H9 (cell line): ENCODE data around the gene SH2D6. TPM values are rescaled to one million over a fixed set of nuclear protein-coding genes. Genes with fewer than 3 reads are reported as not detected.

Experiments used
- DNase-seq: peaks from one replicate; pipeline ENCODE4 v3.0.0-alpha.2; 2017
- H2AFZ ChIP-seq: one replicate; pipeline ENCODE4 v1.6.1; 2013; ENCODE audit warnings: mild to moderate bottlenecking, low read length, control low read depth, moderate library complexity
- H2AK5ac ChIP-seq: 2 replicates; pipeline ENCODE4 v1.6.1; 2013; ENCODE audit warnings: low read length, control low read depth, mixed read lengths; ENCODE audit not compliant: insufficient read length
- H2BK120ac ChIP-seq: one replicate; pipeline ENCODE4 v1.6.1; 2013; ENCODE audit warnings: low read depth, mild to moderate bottlenecking, low read length, control low read depth, inconsistent platforms; ENCODE audit not compliant: poor library complexity, severe bottlenecking
- H2BK12ac ChIP-seq: 2 replicates; pipeline ENCODE4 v1.6.1; 2013; ENCODE audit warnings: low read length, control low read depth, mixed read lengths, low read depth; ENCODE audit not compliant: insufficient read length
- H2BK15ac ChIP-seq: 2 replicates; pipeline ENCODE4 v1.6.1; 2013; ENCODE audit warnings: low read depth, low read length, control low read depth
- H2BK20ac ChIP-seq: one replicate; pipeline ENCODE4 v1.6.1; 2013; ENCODE audit warnings: low read depth, mild to moderate bottlenecking, low read length, control low read depth, inconsistent platforms; ENCODE audit not compliant: poor library complexity, severe bottlenecking
- H2BK5ac ChIP-seq: 2 replicates; pipeline ENCODE4 v1.6.1; 2013; ENCODE audit warnings: low read length, control low read depth, mixed read lengths; ENCODE audit not compliant: insufficient read length
- H3K14ac ChIP-seq: 2 replicates; pipeline ENCODE4 v1.6.1; 2013; ENCODE audit warnings: low read length, control low read depth; ENCODE audit not compliant: insufficient read depth
- H3K18ac ChIP-seq: 2 replicates; pipeline ENCODE4 v1.6.1; 2013; ENCODE audit warnings: low read depth, mild to moderate bottlenecking, mixed read lengths, low read length, control low read depth; ENCODE audit not compliant: insufficient read length
- H3K23ac ChIP-seq: 2 replicates; pipeline ENCODE4 v1.6.1; 2013; ENCODE audit warnings: low read length, control low read depth, mixed read lengths, low read depth; ENCODE audit not compliant: insufficient read length
- H3K23me2 ChIP-seq: 2 replicates; pipeline ENCODE4 v1.6.1; 2013; ENCODE audit warnings: low read depth, mild to moderate bottlenecking, mixed read lengths, low read length, control low read depth; ENCODE audit not compliant: insufficient read length, poor library complexity, severe bottlenecking
- H3K27ac ChIP-seq: 2 replicates; pipeline ENCODE4 v1.5.1; 2013; ENCODE audit warnings: low read length, control low read depth, mixed read lengths, low read depth; ENCODE audit not compliant: insufficient read length
- H3K27me3 ChIP-seq: 2 replicates; pipeline ENCODE4 v1.6.1; 2013; ENCODE audit warnings: low read length, control low read depth, inconsistent platforms; ENCODE audit not compliant: insufficient read depth
- H3K4ac ChIP-seq: 2 replicates; pipeline ENCODE4 v1.6.1; 2013; ENCODE audit warnings: low read depth, mild to moderate bottlenecking, control low read depth, inconsistent platforms, low read length, moderate library complexity
- H3K4me1 ChIP-seq: 2 replicates; pipeline ENCODE4 v1.6.1; 2013; ENCODE audit warnings: low read length, control low read depth, inconsistent platforms; ENCODE audit not compliant: insufficient read depth
- H3K4me2 ChIP-seq: 2 replicates; pipeline ENCODE4 v1.6.1; 2013; ENCODE audit warnings: low read length, control low read depth, mixed read lengths; ENCODE audit not compliant: insufficient read length, insufficient read depth
- H3K56ac ChIP-seq: 2 replicates; pipeline ENCODE4 v1.6.1; 2013; ENCODE audit warnings: low read depth, mild to moderate bottlenecking, mixed read lengths, low read length, control low read depth; ENCODE audit not compliant: insufficient read length
- H3K79me1 ChIP-seq: 2 replicates; pipeline ENCODE4 v1.6.1; 2013; ENCODE audit warnings: low read depth, mild to moderate bottlenecking, moderate library complexity, low read length, control low read depth, inconsistent platforms; ENCODE audit not compliant: insufficient read depth, poor library complexity, severe bottlenecking
- H3K79me2 ChIP-seq: 2 replicates; pipeline ENCODE4 v1.6.1; 2013; ENCODE audit warnings: low read length, control low read depth, inconsistent platforms; ENCODE audit not compliant: insufficient read depth
- H3K9ac ChIP-seq: 2 replicates; pipeline ENCODE4 v1.6.1; 2013; ENCODE audit warnings: low read length, control low read depth, mixed read lengths; ENCODE audit not compliant: insufficient read length; ENCODE audit errors: extremely low read depth
- H3K9me3 ChIP-seq: one replicate; pipeline ENCODE4 v1.6.1; 2013; ENCODE audit warnings: low read depth, low read length, inconsistent platforms; ENCODE audit not compliant: control insufficient read depth
- H3T11ph ChIP-seq: one replicate; pipeline ENCODE4 v1.6.1; 2013; ENCODE audit warnings: mild to moderate bottlenecking, low read length, control low read depth, inconsistent platforms
- H4K20me1 ChIP-seq: one replicate; pipeline ENCODE4 v1.6.1; 2013; ENCODE audit not compliant: control insufficient read depth, insufficient read length, insufficient read depth
- H4K5ac ChIP-seq: 2 replicates; pipeline ENCODE4 v1.6.1; 2013; ENCODE audit warnings: low read depth, mild to moderate bottlenecking, mixed read lengths, low read length, control low read depth; ENCODE audit not compliant: insufficient read length
- H4K8ac ChIP-seq: replicated peaks from 2 replicates; pipeline ENCODE4 v1.6.1; 2013; ENCODE audit warnings: low read length, control low read depth, mixed read lengths, low read depth; ENCODE audit not compliant: insufficient read length
- H4K91ac ChIP-seq: 2 replicates; pipeline ENCODE4 v1.6.1; 2013; ENCODE audit warnings: low read depth, mild to moderate bottlenecking, moderate library complexity, mixed read lengths, low read length, control low read depth; ENCODE audit not compliant: insufficient read length
- H3K27ac Mint-ChIP-seq, 3 experiments: 2 replicates in 2 of 3; 3 replicates in 1 of 3; pipeline ENCODE4 v1.8.0; 2020 to 2021; ENCODE audit warnings: mixed read lengths in 3 of 3, mild to moderate bottlenecking in 1 of 3, moderate library complexity in 1 of 3
- H3K27me3 Mint-ChIP-seq: 2 replicates; pipeline ENCODE4 v1.8.0; 2021; ENCODE audit warnings: low read depth, mild to moderate bottlenecking, moderate library complexity, mixed read lengths
- H3K36me3 Mint-ChIP-seq, 3 experiments: 2 replicates in 2 of 3; 3 replicates in 1 of 3; pipeline ENCODE4 v1.8.0; 2020 to 2021; ENCODE audit warnings: low read depth in 3 of 3, mixed read lengths in 3 of 3; ENCODE audit not compliant: insufficient read depth in 1 of 3
- H3K4me1 Mint-ChIP-seq, 2 experiments: 2 replicates each; pipeline ENCODE4 v1.8.0; 2020; ENCODE audit warnings: mixed read lengths in 2 of 2
- H3K4me3 Mint-ChIP-seq, 2 experiments: 2 replicates in 1 of 2; 3 replicates in 1 of 2; pipeline ENCODE4 v1.8.0; 2020 to 2021; ENCODE audit warnings: mild to moderate bottlenecking in 2 of 2, mixed read lengths in 2 of 2, moderate library complexity in 1 of 2
- H3K9me3 Mint-ChIP-seq, 2 experiments: 2 replicates in 1 of 2; 3 replicates in 1 of 2; pipeline ENCODE4 v1.8.0; 2020; ENCODE audit warnings: mild to moderate bottlenecking in 2 of 2, mixed read lengths in 2 of 2, moderate library complexity in 1 of 2
- WGBS: extraction: QIAGEN DNeasy Blood & Tissue Kit; methylation state at CpG from one replicate; pipeline ENCODE4 v1.1.7; 2013; ENCODE audit warnings: missing lambda C conversion rate, low lambda C conversion rate, mixed read lengths; ENCODE audit not compliant: insufficient read length; ENCODE audit errors: extremely low coverage; 5-methylcytosine and 5-hydroxymethylcytosine counted together
- total RNA-seq: library from RNA; stranded (reverse); gene quantifications from 2 replicates; pipeline ENCODE4 v1.2.1, GENCODE V29; 2021
- TF ChIP-seq, protein P1 (sequence below): fragments of 200-600 bp; sonication (generic); conservative IDR thresholded peaks from 3 replicates; pipeline ENCODE4 v1.8.0; 2021; ENCODE audit warnings: antibody characterized with exemption, mild to moderate bottlenecking

Gene SH2D6
- total RNA-seq, 1 experiment from 2014 or later: 0.61 TPM

DNA sequence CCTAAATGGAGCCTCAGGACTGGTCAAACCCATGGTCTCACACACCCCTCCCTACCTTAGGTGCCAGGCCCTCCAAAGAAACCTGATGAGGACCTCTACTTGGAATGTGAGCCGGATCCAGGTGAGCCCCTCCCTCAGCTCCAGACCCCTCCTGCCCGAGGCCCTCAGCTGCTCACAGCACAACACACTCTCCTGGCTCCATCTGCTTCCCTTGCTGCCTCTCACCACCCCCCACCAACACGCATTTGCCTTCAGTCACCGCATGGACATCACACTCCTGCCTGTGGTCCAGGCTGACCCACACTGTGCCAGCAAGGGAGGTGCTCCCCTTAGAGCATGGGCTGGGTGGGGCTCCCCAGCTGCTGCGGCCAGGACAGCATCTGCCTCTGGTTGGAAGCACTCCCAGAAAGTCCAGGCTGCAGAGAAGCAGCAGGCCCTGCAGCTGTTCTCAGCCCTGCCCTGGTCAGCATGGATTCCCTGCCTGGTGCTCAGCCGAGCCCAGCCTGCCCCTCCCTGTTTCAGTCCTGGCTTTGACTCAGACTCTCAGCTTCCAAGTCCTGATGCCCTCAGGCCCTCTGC lies 15.1 kb downstream of the SH2D6 start:
- H3K36me3 Mint-ChIP-seq: no peaks in the 10 kb centered on the region; a peak in 1 of 7 replicates
- Histone ChIP-seq H2BK20ac (no peak overlapping the region), H2AFZ (no peak overlapping the region), H3K14ac (peak overlapping the region; percentile 62; the same call in 1 of the 2 replicates), H2BK5ac (no peak overlapping the region), H2AK5ac (no peak overlapping the region), H3K4me1 (peaks cover 18% of the 10 kb centered on the region; the same call in 1 of the 2 replicates), H3K23ac (no peak overlapping the region), H3K23me2 (peaks cover 8% of the 10 kb centered on the region), H2BK120ac (no peak overlapping the region), H3K4me2 (no peak overlapping the region), H3K9ac (peak overlapping the region; percentile 8), H4K91ac (no peak overlapping the region), H3K18ac (no peak overlapping the region), H4K20me1 (no peaks in the 10 kb centered on the region), H4K5ac (no peak overlapping the region), H4K8ac (no peak overlapping the region), H2BK15ac (no peak overlapping the region), H3K79me1 (no peaks in the 10 kb centered on the region), H2BK12ac (no peak overlapping the region), H3K56ac (no peak overlapping the region), H3K79me2 (no peaks in the 10 kb centered on the region), H3T11ph (no peak overlapping the region), H3K27ac (no peak overlapping the region), H3K4ac (no peak overlapping the region), H3K9me3 (no peaks in the 10 kb centered on the region), H3K27me3 (no peaks in the 10 kb centered on the region; the same call in 1 of the 2 replicates)
- no CpG with 5 or more reads among the region's 6 CpGs for WGBS
- H3K4me3 Mint-ChIP-seq: no peak overlapping the region; a peak in 1 of 5 replicates
- H3K27ac Mint-ChIP-seq: peak overlapping the region in 1 of 3 experiments; percentile 62; a peak in 1 of 7 replicates
- TF ChIP-seq, protein P1, sequence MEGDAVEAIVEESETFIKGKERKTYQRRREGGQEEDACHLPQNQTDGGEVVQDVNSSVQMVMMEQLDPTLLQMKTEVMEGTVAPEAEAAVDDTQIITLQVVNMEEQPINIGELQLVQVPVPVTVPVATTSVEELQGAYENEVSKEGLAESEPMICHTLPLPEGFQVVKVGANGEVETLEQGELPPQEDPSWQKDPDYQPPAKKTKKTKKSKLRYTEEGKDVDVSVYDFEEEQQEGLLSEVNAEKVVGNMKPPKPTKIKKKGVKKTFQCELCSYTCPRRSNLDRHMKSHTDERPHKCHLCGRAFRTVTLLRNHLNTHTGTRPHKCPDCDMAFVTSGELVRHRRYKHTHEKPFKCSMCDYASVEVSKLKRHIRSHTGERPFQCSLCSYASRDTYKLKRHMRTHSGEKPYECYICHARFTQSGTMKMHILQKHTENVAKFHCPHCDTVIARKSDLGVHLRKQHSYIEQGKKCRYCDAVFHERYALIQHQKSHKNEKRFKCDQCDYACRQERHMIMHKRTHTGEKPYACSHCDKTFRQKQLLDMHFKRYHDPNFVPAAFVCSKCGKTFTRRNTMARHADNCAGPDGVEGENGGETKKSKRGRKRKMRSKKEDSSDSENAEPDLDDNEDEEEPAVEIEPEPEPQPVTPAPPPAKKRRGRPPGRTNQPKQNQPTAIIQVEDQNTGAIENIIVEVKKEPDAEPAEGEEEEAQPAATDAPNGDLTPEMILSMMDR: no peak
- H3K4me1 Mint-ChIP-seq: peaks cover 54 to 71% of the 10 kb centered on the region in 2 experiments
- no peak for DNase-seq
- peaks cover 12% of the 10 kb centered on the region for H3K27me3 Mint-ChIP-seq
- no peaks in the 10 kb centered on the region; a peak in 2 of 5 replicates for H3K9me3 Mint-ChIP-seq
